H9 (cell line): ENCODE measurements around the gene TMPRSS6. TPM values are rescaled to one million over a fixed set of nuclear protein-coding genes. Genes with fewer than 3 reads are reported as not detected.

Source experiments
- DNase-seq: peaks from one replicate; pipeline ENCODE4 v3.0.0-alpha.2; 2017
- H2AFZ ChIP-seq: one replicate; pipeline ENCODE4 v1.6.1; 2013; ENCODE audit warnings: mild to moderate bottlenecking, low read length, control low read depth, moderate library complexity
- H2AK5ac ChIP-seq: 2 replicates; pipeline ENCODE4 v1.6.1; 2013; ENCODE audit warnings: low read length, control low read depth, mixed read lengths; ENCODE audit not compliant: insufficient read length
- H2BK120ac ChIP-seq: one replicate; pipeline ENCODE4 v1.6.1; 2013; ENCODE audit warnings: low read depth, mild to moderate bottlenecking, low read length, control low read depth, inconsistent platforms; ENCODE audit not compliant: poor library complexity, severe bottlenecking
- H2BK12ac ChIP-seq: 2 replicates; pipeline ENCODE4 v1.6.1; 2013; ENCODE audit warnings: low read length, control low read depth, mixed read lengths, low read depth; ENCODE audit not compliant: insufficient read length
- H2BK15ac ChIP-seq: 2 replicates; pipeline ENCODE4 v1.6.1; 2013; ENCODE audit warnings: low read depth, low read length, control low read depth
- H2BK20ac ChIP-seq: one replicate; pipeline ENCODE4 v1.6.1; 2013; ENCODE audit warnings: low read depth, mild to moderate bottlenecking, low read length, control low read depth, inconsistent platforms; ENCODE audit not compliant: poor library complexity, severe bottlenecking
- H2BK5ac ChIP-seq: 2 replicates; pipeline ENCODE4 v1.6.1; 2013; ENCODE audit warnings: low read length, control low read depth, mixed read lengths; ENCODE audit not compliant: insufficient read length
- H3K14ac ChIP-seq: 2 replicates; pipeline ENCODE4 v1.6.1; 2013; ENCODE audit warnings: low read length, control low read depth; ENCODE audit not compliant: insufficient read depth
- H3K18ac ChIP-seq: 2 replicates; pipeline ENCODE4 v1.6.1; 2013; ENCODE audit warnings: low read depth, mild to moderate bottlenecking, mixed read lengths, low read length, control low read depth; ENCODE audit not compliant: insufficient read length
- H3K23ac ChIP-seq: 2 replicates; pipeline ENCODE4 v1.6.1; 2013; ENCODE audit warnings: low read length, control low read depth, mixed read lengths, low read depth; ENCODE audit not compliant: insufficient read length
- H3K23me2 ChIP-seq: 2 replicates; pipeline ENCODE4 v1.6.1; 2013; ENCODE audit warnings: low read depth, mild to moderate bottlenecking, mixed read lengths, low read length, control low read depth; ENCODE audit not compliant: insufficient read length, poor library complexity, severe bottlenecking
- H3K27ac ChIP-seq: 2 replicates; pipeline ENCODE4 v1.5.1; 2013; ENCODE audit warnings: low read length, control low read depth, mixed read lengths, low read depth; ENCODE audit not compliant: insufficient read length
- H3K27me3 ChIP-seq: 2 replicates; pipeline ENCODE4 v1.6.1; 2013; ENCODE audit warnings: low read length, control low read depth, inconsistent platforms; ENCODE audit not compliant: insufficient read depth
- H3K4ac ChIP-seq: 2 replicates; pipeline ENCODE4 v1.6.1; 2013; ENCODE audit warnings: low read depth, mild to moderate bottlenecking, control low read depth, inconsistent platforms, low read length, moderate library complexity
- H3K4me1 ChIP-seq: 2 replicates; pipeline ENCODE4 v1.6.1; 2013; ENCODE audit warnings: low read length, control low read depth, inconsistent platforms; ENCODE audit not compliant: insufficient read depth
- H3K4me2 ChIP-seq: 2 replicates; pipeline ENCODE4 v1.6.1; 2013; ENCODE audit warnings: low read length, control low read depth, mixed read lengths; ENCODE audit not compliant: insufficient read length, insufficient read depth
- H3K56ac ChIP-seq: 2 replicates; pipeline ENCODE4 v1.6.1; 2013; ENCODE audit warnings: low read depth, mild to moderate bottlenecking, mixed read lengths, low read length, control low read depth; ENCODE audit not compliant: insufficient read length
- H3K79me1 ChIP-seq: 2 replicates; pipeline ENCODE4 v1.6.1; 2013; ENCODE audit warnings: low read depth, mild to moderate bottlenecking, moderate library complexity, low read length, control low read depth, inconsistent platforms; ENCODE audit not compliant: insufficient read depth, poor library complexity, severe bottlenecking
- H3K79me2 ChIP-seq: 2 replicates; pipeline ENCODE4 v1.6.1; 2013; ENCODE audit warnings: low read length, control low read depth, inconsistent platforms; ENCODE audit not compliant: insufficient read depth
- H3K9ac ChIP-seq: 2 replicates; pipeline ENCODE4 v1.6.1; 2013; ENCODE audit warnings: low read length, control low read depth, mixed read lengths; ENCODE audit not compliant: insufficient read length; ENCODE audit errors: extremely low read depth
- H3K9me3 ChIP-seq: one replicate; pipeline ENCODE4 v1.6.1; 2013; ENCODE audit warnings: low read depth, low read length, inconsistent platforms; ENCODE audit not compliant: control insufficient read depth
- H3T11ph ChIP-seq: one replicate; pipeline ENCODE4 v1.6.1; 2013; ENCODE audit warnings: mild to moderate bottlenecking, low read length, control low read depth, inconsistent platforms
- H4K20me1 ChIP-seq: one replicate; pipeline ENCODE4 v1.6.1; 2013; ENCODE audit not compliant: control insufficient read depth, insufficient read length, insufficient read depth
- H4K5ac ChIP-seq: 2 replicates; pipeline ENCODE4 v1.6.1; 2013; ENCODE audit warnings: low read depth, mild to moderate bottlenecking, mixed read lengths, low read length, control low read depth; ENCODE audit not compliant: insufficient read length
- H4K8ac ChIP-seq: replicated peaks from 2 replicates; pipeline ENCODE4 v1.6.1; 2013; ENCODE audit warnings: low read length, control low read depth, mixed read lengths, low read depth; ENCODE audit not compliant: insufficient read length
- H4K91ac ChIP-seq: 2 replicates; pipeline ENCODE4 v1.6.1; 2013; ENCODE audit warnings: low read depth, mild to moderate bottlenecking, moderate library complexity, mixed read lengths, low read length, control low read depth; ENCODE audit not compliant: insufficient read length
- H3K27ac Mint-ChIP-seq, 3 experiments: 2 replicates in 2 of 3; 3 replicates in 1 of 3; pipeline ENCODE4 v1.8.0; 2020 to 2021; ENCODE audit warnings: mixed read lengths in 3 of 3, mild to moderate bottlenecking in 1 of 3, moderate library complexity in 1 of 3
- H3K27me3 Mint-ChIP-seq: 2 replicates; pipeline ENCODE4 v1.8.0; 2021; ENCODE audit warnings: low read depth, mild to moderate bottlenecking, moderate library complexity, mixed read lengths
- H3K36me3 Mint-ChIP-seq, 3 experiments: 2 replicates in 2 of 3; 3 replicates in 1 of 3; pipeline ENCODE4 v1.8.0; 2020 to 2021; ENCODE audit warnings: low read depth in 3 of 3, mixed read lengths in 3 of 3; ENCODE audit not compliant: insufficient read depth in 1 of 3
- H3K4me1 Mint-ChIP-seq, 2 experiments: 2 replicates each; pipeline ENCODE4 v1.8.0; 2020; ENCODE audit warnings: mixed read lengths in 2 of 2
- H3K4me3 Mint-ChIP-seq, 2 experiments: 2 replicates in 1 of 2; 3 replicates in 1 of 2; pipeline ENCODE4 v1.8.0; 2020 to 2021; ENCODE audit warnings: mild to moderate bottlenecking in 2 of 2, mixed read lengths in 2 of 2, moderate library complexity in 1 of 2
- H3K9me3 Mint-ChIP-seq, 2 experiments: 2 replicates in 1 of 2; 3 replicates in 1 of 2; pipeline ENCODE4 v1.8.0; 2020; ENCODE audit warnings: mild to moderate bottlenecking in 2 of 2, mixed read lengths in 2 of 2, moderate library complexity in 1 of 2
- CTCF ChIP-seq: fragments of 200-600 bp; sonication (generic); conservative IDR thresholded peaks from 3 replicates; pipeline ENCODE4 v1.8.0; 2021; ENCODE audit warnings: antibody characterized with exemption, mild to moderate bottlenecking
- WGBS: extraction: QIAGEN DNeasy Blood & Tissue Kit; methylation state at CpG from one replicate; pipeline ENCODE4 v1.1.7; 2013; ENCODE audit warnings: missing lambda C conversion rate, low lambda C conversion rate, mixed read lengths; ENCODE audit not compliant: insufficient read length; ENCODE audit errors: extremely low coverage; 5-methylcytosine and 5-hydroxymethylcytosine counted together
- total RNA-seq: library from RNA; stranded (reverse); gene quantifications from 2 replicates; pipeline ENCODE4 v1.2.1, GENCODE V29; 2021

Gene TMPRSS6
- total RNA-seq, 1 experiment from 2014 or later, result not detected

DNA sequence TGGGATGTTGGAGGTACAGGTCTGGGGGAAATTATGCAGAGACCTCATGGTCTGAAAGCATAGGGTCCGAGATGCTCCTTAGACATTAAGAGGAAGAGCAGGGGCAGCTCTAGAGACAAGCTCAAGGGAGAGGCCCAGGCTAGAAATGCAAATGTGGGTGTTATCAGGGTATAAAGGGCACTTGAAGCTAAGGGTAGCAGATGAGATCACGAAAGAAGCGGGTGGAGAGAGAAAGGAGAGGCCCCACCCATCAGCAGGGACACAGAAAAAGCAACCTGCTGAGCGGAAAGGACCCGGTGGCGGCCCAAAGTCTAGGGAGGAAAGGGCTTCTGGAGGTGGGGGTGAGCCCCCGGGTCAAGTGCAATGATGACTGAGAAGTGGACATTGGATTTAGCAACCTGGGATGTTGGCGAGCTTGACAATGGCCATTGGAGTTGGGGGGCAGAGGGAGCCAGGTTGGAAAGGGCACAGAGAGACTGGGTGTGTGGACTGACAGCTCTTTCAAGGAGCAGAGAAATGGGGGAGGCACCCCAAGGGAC is 8.9 kb downstream of the TMPRSS6 start:
- no peak overlapping the region for H3K4me3 Mint-ChIP-seq
- WGBS, result no CpG with 5 or more reads among the region's 8 CpGs
- no peak overlapping the region for H3K27ac ChIP-seq

More for the DNA sequence above, 8.9 kb downstream of the TMPRSS6 start:
- Histone ChIP-seq H3K23ac (no peak overlapping the region), H3K4me2 (no peak overlapping the region), H3K23me2 (no peaks in the 10 kb centered on the region), H3K18ac (no peak overlapping the region), H2AFZ (no peak overlapping the region), H3T11ph (no peak overlapping the region), H3K9ac (no peak overlapping the region), H3K56ac (no peak overlapping the region), H2AK5ac (no peak overlapping the region), H3K79me1 (no peaks in the 10 kb centered on the region), H3K14ac (no peak overlapping the region), H2BK15ac (no peak overlapping the region), H3K79me2 (no peaks in the 10 kb centered on the region), H4K8ac (no peak overlapping the region), H2BK120ac (no peak overlapping the region), H4K91ac (no peak overlapping the region), H2BK20ac (no peak overlapping the region), H2BK5ac (no peak overlapping the region), H3K4ac (no peak overlapping the region), H3K27me3 (peaks cover 8% of the 10 kb centered on the region; the same call in 1 of the 2 replicates), H4K5ac (no peak overlapping the region), H3K9me3 (no peaks in the 10 kb centered on the region), H4K20me1 (peaks cover 2% of the 10 kb centered on the region), H3K4me1 (no peaks in the 10 kb centered on the region), H2BK12ac (no peak overlapping the region)
- Mint-ChIP-seq H3K9me3 (no peaks in the 10 kb centered on the region), H3K36me3 (no peaks in the 10 kb centered on the region), H3K27ac (no peak overlapping the region), H3K27me3 (peaks cover 67% of the 10 kb centered on the region), H3K4me1 (peaks cover 12 to 31% of the 10 kb centered on the region in 2 experiments)
- DNase-seq, result no peak
- TF ChIP-seq CTCF, result no peak
